OCI-LY7 (cell line): ENCODE results near the gene AGAP3. TPM values are rescaled to one million over a fixed set of nuclear protein-coding genes. Genes with fewer than 3 reads are reported as not detected.

ENCODE experiments used
- BruUV-seq: library from RNA; stranded (reverse); fragments of 400-500 nt; replicated peaks from 2 replicates; lab custom pipeline; 2021; lab: Mats Ljungman, UMichigan
- CTCF ChIA-PET: fragments of 300-600 bp; sonication (Branson Sonifier 250); formaldehyde crosslinking; loops from one replicate; lab custom pipeline; 2022; ENCODE audit warnings: antibody characterized with exemption; ENCODE audit not compliant: unreplicated experiment; lab: Charles Lee
- POLR2A ChIA-PET: fragments of 300-600 bp; sonication (Branson Sonifier 250); formaldehyde crosslinking; loops from one replicate; lab custom pipeline; 2022; ENCODE audit warnings: antibody characterized with exemption; lab: Charles Lee
- DNase-seq: peaks from one replicate; pipeline ENCODE4 v3.0.0-alpha.2; 2015; ENCODE audit warnings: low spot score
- H2AFZ ChIP-seq: fragments of 200-600 bp; sonication (generic), shearing (Covaris generic); 2 replicates; pipeline ENCODE4 v1.6.1; 2014; ENCODE audit warnings: mild to moderate bottlenecking, antibody characterized with exemption, low read length, moderate library complexity
- H3K27ac ChIP-seq: fragments of 200-600 bp; sonication (generic); 2 replicates; pipeline ENCODE4 v1.5.1; 2014; ENCODE audit warnings: mixed run types, low read depth, mild to moderate bottlenecking, moderate library complexity, low read length, inconsistent platforms; ENCODE audit not compliant: poor library complexity, severe bottlenecking
- H3K36me3 ChIP-seq: fragments of 200-600 bp; sonication (generic); 2 replicates; pipeline ENCODE4 v1.6.1; 2014; ENCODE audit warnings: mild to moderate bottlenecking, antibody characterized with exemption, low read length, moderate library complexity, mixed read lengths; ENCODE audit not compliant: insufficient read depth
- H3K4me1 ChIP-seq: fragments of 200-600 bp; sonication (generic); 2 replicates; pipeline ENCODE4 v1.5.1; 2014; ENCODE audit warnings: mild to moderate bottlenecking, low read length; ENCODE audit not compliant: insufficient read depth, poor library complexity, severe bottlenecking
- H3K4me2 ChIP-seq: fragments of 200-600 bp; sonication (generic); 2 replicates; pipeline ENCODE4 v1.6.1; 2014; ENCODE audit warnings: mild to moderate bottlenecking, low read length
- H3K4me3 ChIP-seq: fragments of 200-600 bp; sonication (generic); 2 replicates; pipeline ENCODE4 v1.5.1; 2014; ENCODE audit warnings: mild to moderate bottlenecking, low read depth, low read length; ENCODE audit not compliant: poor library complexity, severe bottlenecking
- H3K79me2 ChIP-seq: fragments of 200-600 bp; sonication (generic); 2 replicates; pipeline ENCODE4 v1.6.1; 2016; ENCODE audit warnings: low read depth, mild to moderate bottlenecking, low read length, moderate library complexity, mixed read lengths; ENCODE audit not compliant: insufficient read depth
- H3K9me2 ChIP-seq: fragments of 200-600 bp; sonication (generic); 2 replicates; pipeline ENCODE4 v1.6.1; 2016; ENCODE audit warnings: mild to moderate bottlenecking, low read length, mixed read lengths; ENCODE audit not compliant: insufficient read depth
- H3K9me3 ChIP-seq: fragments of 200-600 bp; sonication (generic); 2 replicates; pipeline ENCODE4 v1.6.1; 2014; ENCODE audit warnings: mild to moderate bottlenecking, mixed run types, low read length, mixed read lengths
- H4K20me1 ChIP-seq: fragments of 200-600 bp; sonication (generic); 2 replicates; pipeline ENCODE4 v1.6.1; 2014; ENCODE audit warnings: mild to moderate bottlenecking, antibody characterized with exemption, low read length, moderate library complexity, mixed read lengths; ENCODE audit not compliant: insufficient read depth
- EZH2phosphoT487 ChIP-seq: fragments of 200-600 bp; sonication (generic); IDR thresholded peaks from 2 replicates; pipeline ENCODE4 v1.6.1; 2018; ENCODE audit warnings: low read depth, borderline replicate concordance, mild to moderate bottlenecking, mixed run types, antibody characterized with exemption, low read length, moderate library complexity, mixed read lengths
- intact Hi-C: fragments of 100-400 bp; cut with micrococcal nuclease; formaldehyde crosslinking; loops from one replicate; pipeline ENCODE4 v1.10.0; 2022; ENCODE audit not compliant: unreplicated experiment
- total RNA-seq, 2 experiments: library from RNA; depleted of rRNA in 1 of 2; stranded (reverse); fragments of >200 nt in 1 of 2; shearing (Covaris generic) in 1 of 2; gene quantifications; 2 replicates each; pipeline ENCODE4 v1.2.3, GENCODE V29; 2014 to 2022
- TF ChIP-seq, protein P1 (sequence below): fragments of 200-600 bp; sonication (generic); conservative IDR thresholded peaks from 2 replicates; pipeline ENCODE4 v1.5.1; 2014; ENCODE audit warnings: mild to moderate bottlenecking, antibody characterized with exemption, low read length, moderate library complexity, mixed read lengths

AGAP3 gene
- total RNA-seq, 2 experiments from 2014 or later, result 4.8 to 30.9 TPM

DNA sequence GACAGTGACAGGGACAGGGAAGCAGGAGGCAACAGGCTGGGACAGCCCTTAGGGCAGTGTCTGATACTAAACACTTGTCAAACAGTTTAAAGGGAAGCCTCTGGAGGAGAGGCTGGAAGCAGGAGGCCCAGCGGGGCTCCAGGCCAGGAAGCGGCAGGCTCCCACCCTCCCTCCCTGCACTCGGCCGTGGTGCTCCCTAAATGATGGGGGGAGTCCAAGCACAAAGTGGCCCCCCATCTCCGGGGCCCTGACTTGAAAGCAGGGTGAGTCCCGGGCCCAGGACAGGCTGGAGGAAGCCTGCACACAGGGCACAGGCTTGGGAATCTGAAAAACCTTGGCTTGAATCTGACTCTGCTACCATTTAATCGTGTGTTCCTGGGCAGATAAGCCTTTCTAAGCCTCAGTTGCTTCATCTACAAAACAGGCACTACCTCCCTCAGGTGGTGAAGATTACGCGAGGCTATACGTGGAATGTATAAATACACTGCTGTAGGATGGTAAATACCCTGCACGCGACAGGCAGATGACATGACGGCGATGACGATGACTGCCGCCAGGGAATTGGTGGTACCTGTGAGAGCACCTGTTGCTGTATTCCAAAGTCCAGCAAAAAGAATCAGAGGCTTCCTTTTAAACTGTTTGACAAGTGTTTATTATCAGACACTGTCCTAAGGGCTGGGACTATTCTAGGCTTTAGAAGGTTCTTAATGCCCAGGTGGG lies 47.2 kb downstream of the AGAP3 start:
- intact Hi-C loops, result no loop called here
- no peak overlapping the region for H3K4me2 ChIP-seq
- BruUV-seq, result no TSS peak
- DNase-seq, result no peak
- no peaks in the 10 kb centered on the region for H4K20me1 ChIP-seq
- H3K27ac ChIP-seq, result no peak overlapping the region
- H3K79me2 ChIP-seq, result no peaks in the 10 kb centered on the region
- TF ChIP-seq, protein P1, sequence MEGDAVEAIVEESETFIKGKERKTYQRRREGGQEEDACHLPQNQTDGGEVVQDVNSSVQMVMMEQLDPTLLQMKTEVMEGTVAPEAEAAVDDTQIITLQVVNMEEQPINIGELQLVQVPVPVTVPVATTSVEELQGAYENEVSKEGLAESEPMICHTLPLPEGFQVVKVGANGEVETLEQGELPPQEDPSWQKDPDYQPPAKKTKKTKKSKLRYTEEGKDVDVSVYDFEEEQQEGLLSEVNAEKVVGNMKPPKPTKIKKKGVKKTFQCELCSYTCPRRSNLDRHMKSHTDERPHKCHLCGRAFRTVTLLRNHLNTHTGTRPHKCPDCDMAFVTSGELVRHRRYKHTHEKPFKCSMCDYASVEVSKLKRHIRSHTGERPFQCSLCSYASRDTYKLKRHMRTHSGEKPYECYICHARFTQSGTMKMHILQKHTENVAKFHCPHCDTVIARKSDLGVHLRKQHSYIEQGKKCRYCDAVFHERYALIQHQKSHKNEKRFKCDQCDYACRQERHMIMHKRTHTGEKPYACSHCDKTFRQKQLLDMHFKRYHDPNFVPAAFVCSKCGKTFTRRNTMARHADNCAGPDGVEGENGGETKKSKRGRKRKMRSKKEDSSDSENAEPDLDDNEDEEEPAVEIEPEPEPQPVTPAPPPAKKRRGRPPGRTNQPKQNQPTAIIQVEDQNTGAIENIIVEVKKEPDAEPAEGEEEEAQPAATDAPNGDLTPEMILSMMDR, result no peak
- no peak for TF ChIP-seq EZH2phosphoT487
- H3K9me3 ChIP-seq, result no peaks in the 10 kb centered on the region
- ChIA-PET CTCF (no interaction called here), POLR2A (no interaction called here)
- H3K4me1 ChIP-seq, result no peaks in the 10 kb centered on the region
- H3K9me2 ChIP-seq, result no peaks in the 10 kb centered on the region
- no peaks in the 10 kb centered on the region for H3K36me3 ChIP-seq
- no peak overlapping the region for H2AFZ ChIP-seq
- H3K4me3 ChIP-seq, result no peak overlapping the region

DNA sequence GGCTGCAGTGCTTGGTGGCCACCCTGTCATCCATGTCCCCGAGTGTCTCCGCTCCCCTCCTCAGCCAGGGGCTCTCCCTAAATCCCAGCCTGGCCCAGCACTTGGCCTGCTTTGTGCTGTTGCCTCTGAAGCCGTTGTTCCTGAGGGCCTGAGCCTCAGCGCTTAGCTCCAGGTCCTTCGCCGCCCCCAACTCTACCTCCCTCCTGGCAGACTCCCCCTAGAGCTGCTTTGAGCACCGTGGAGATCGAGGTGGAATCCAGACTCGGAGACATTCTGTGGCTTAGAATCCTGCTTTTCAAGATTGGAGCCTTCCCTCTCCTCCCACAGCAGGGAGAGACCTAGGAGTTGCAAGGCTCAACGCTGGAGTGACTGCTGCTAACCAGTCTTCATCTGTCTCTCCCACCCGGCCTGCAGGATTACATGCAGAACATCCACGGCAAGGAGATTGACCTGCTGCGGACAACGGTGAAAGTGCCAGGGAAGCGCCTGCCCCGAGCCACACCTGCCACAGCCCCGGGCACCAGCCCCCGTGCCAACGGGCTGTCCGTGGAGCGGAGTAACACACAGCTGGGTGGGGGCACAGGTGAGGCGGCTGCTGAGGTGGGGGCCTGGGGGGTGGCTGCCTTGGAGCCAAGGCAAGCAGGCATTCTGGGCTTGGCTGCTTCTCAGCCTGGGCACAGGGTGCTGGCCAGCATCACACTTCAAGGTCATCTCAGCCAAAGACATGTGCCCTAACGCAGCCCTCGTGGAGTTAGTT lies 47.9 kb downstream of the AGAP3 start:
- Histone ChIP-seq H3K4me2 (no peak overlapping the region), H2AFZ (no peak overlapping the region), H3K9me2 (no peaks in the 10 kb centered on the region), H3K27ac (no peak overlapping the region), H3K36me3 (no peaks in the 10 kb centered on the region), H3K79me2 (no peaks in the 10 kb centered on the region), H3K9me3 (no peaks in the 10 kb centered on the region), H3K4me3 (no peak overlapping the region), H3K4me1 (no peaks in the 10 kb centered on the region), H4K20me1 (no peaks in the 10 kb centered on the region)
- TF ChIP-seq EZH2phosphoT487, result no peak
- TF ChIP-seq, protein P1, result no peak
- ChIA-PET CTCF (no interaction called here), POLR2A (no interaction called here)
- DNase-seq, result no peak
- intact Hi-C loops, result no loop called here
- BruUV-seq, result no TSS peak
